Mammary epithelial cell (primary cell): Measurements from ENCODE around the gene TET2.

Experiments used
- EZH2 ChIP-seq: IDR thresholded peaks from 2 replicates; pipeline ENCODE4 v1.6.1; 2012; ENCODE audit warnings: low read length, inconsistent platforms, borderline replicate concordance
- TF ChIP-seq, protein P1 (sequence below), 2 donors: IDR thresholded peaks in 1 of 2; conservative IDR thresholded peaks in 1 of 2; 2 replicates each; pipeline ENCODE4 v1.5.1; 2011 to 2012; ENCODE audit warnings: inconsistent platforms in 2 of 2, low read length in 2 of 2, mild to moderate bottlenecking in 2 of 2, control low read depth in 1 of 2, low read depth in 1 of 2; ENCODE audit not compliant: insufficient read depth in 1 of 2; ENCODE audit errors: extremely low read depth in 1 of 2

DNA sequence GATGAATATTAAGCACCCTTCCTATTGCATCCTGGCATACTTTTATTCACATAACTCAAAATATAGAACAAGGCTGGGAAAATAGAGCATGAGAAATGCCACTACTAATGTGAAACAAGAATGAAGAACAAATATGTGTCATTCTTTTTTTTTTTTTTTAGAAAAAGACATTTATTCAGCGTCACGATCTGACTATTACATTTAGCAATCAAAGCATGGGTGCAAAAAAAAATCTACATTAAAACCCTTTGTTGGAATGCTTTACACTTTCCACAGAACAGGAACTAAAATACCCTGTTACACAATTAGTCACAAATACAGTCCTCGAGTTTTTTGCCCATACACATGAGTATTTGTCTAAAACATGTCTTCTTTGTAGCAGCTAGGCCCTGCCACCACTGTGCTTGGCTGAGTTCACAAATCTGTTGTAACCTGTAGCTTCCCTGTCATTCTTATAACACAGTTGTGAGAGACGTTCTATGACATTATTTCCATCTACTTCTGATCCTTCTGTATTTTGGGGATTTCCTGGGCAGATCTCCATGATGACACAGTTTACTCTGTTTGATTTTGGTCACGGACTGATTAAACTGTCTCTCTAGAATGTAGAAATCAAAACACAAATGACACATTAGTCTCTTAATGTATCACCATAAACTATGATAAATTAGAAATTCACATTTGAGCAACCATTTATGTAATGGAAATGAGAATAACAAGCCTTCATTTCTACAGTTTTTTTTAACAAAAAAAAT lies 9.4 kb upstream of the TET2 start:
- TF ChIP-seq, protein P1, sequence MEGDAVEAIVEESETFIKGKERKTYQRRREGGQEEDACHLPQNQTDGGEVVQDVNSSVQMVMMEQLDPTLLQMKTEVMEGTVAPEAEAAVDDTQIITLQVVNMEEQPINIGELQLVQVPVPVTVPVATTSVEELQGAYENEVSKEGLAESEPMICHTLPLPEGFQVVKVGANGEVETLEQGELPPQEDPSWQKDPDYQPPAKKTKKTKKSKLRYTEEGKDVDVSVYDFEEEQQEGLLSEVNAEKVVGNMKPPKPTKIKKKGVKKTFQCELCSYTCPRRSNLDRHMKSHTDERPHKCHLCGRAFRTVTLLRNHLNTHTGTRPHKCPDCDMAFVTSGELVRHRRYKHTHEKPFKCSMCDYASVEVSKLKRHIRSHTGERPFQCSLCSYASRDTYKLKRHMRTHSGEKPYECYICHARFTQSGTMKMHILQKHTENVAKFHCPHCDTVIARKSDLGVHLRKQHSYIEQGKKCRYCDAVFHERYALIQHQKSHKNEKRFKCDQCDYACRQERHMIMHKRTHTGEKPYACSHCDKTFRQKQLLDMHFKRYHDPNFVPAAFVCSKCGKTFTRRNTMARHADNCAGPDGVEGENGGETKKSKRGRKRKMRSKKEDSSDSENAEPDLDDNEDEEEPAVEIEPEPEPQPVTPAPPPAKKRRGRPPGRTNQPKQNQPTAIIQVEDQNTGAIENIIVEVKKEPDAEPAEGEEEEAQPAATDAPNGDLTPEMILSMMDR (conservative IDR thresholded peaks at IDR 0.05 in 1 of 2, IDR thresholded peaks at IDR 0.05 in 1 of 2; ENCODE audit: extremely low read depth in 1 of 2, insufficient read depth in 1 of 2, low read depth in 1 of 2, low read length in 2 of 2) = no peak
- TF ChIP-seq EZH2 = no peak
